ENCODE measurements around the gene NOXA1. TPM values are rescaled to one million over a fixed set of nuclear protein-coding genes. Genes with fewer than 3 reads are reported as not detected.
"Not testable (repeated sequence)": the region's sequence is repeated elsewhere in the genome, so short reads cannot be mapped to it uniquely, and the experiment has no call there.

The NOXA1 gene
- total RNA-seq, 1 donor from 2014 or later: 0.50 TPM

- Histone ChIP-seq H2AFZ (ENCODE audit: low read depth, low read length) (no peak overlapping the region), H4K20me1 (ENCODE audit: insufficient read depth, low read length) (peaks cover 21% of the 10 kb centered on the region), H3K4me1 (ENCODE audit: insufficient read depth, low read length) (peaks cover 32% of the 10 kb centered on the region), H3K36me3 (ENCODE audit: insufficient read depth, low read length) (no peaks in the 10 kb centered on the region), H3K9ac (ENCODE audit: low read length) (no peak overlapping the region), H3K79me2 (ENCODE audit: insufficient read depth, low read length) (no peaks in the 10 kb centered on the region), H3K4me2 (ENCODE audit: low read length) (no peak overlapping the region), H3K27me3 (ENCODE audit: insufficient read depth, low read length) (no peaks in the 10 kb centered on the region), H3K27ac (ENCODE audit: low read depth, low read length) (no peak overlapping the region), H3K4me3 (ENCODE audit: insufficient read depth, low read depth, low read length) (no peak overlapping the region), H3K9me3 (ENCODE audit: insufficient read depth, low read depth, low read length) (no peaks in the 10 kb centered on the region)
- FAIRE-seq: no peak
- H3K4me1 Mint-ChIP-seq (ENCODE audit: low read depth, unreplicated experiment): peaks cover 8% of the 10 kb centered on the region
- H3K4me3 Mint-ChIP-seq (ENCODE audit: unreplicated experiment): no peak overlapping the region
- H3K36me3 Mint-ChIP-seq (ENCODE audit: low read depth, unreplicated experiment): no peaks in the 10 kb centered on the region
- no peak for TF ChIP-seq EZH2 (IDR thresholded peaks at IDR 0.05; ENCODE audit: insufficient read depth, low read length)
- TF ChIP-seq CTCF (IDR thresholded peaks at IDR 0.05; ENCODE audit: insufficient read depth, low read depth, low read length): no peak
- no peaks in the 10 kb centered on the region for H3K27me3 Mint-ChIP-seq (ENCODE audit: low read depth, unreplicated experiment)
- no peak overlapping the region for H3K27ac Mint-ChIP-seq (ENCODE audit: unreplicated experiment)
- H3K9me3 Mint-ChIP-seq (ENCODE audit: unreplicated experiment): no peaks in the 10 kb centered on the region
- DNase-seq (ENCODE audit: low read depth): no peak
Observed at GRCh38 chr9:137408651-137409405, 14.4 kb upstream of the NOXA1 start.

GRCh38 chr9:137409515-137409914 is 13.7 kb upstream of the NOXA1 start:
- Mint-ChIP-seq H3K9me3 (ENCODE audit: unreplicated experiment) (no peaks in the 10 kb centered on the region), H3K27ac (ENCODE audit: unreplicated experiment) (peak overlapping the region; percentile 34)
- H3K4me1 ChIP-seq (ENCODE audit: insufficient read depth, low read length): peaks cover 32% of the 10 kb centered on the region

GRCh38 chr9:137410236-137410890 is 12.8 kb upstream of the NOXA1 start:
- H3K79me2 ChIP-seq (ENCODE audit: insufficient read depth, low read length); H3K4me3 Mint-ChIP-seq (ENCODE audit: unreplicated experiment); H3K27ac ChIP-seq (ENCODE audit: low read depth, low read length); H3K27me3 ChIP-seq (ENCODE audit: insufficient read depth, low read length); H3K27ac Mint-ChIP-seq (ENCODE audit: unreplicated experiment); H3K27me3 Mint-ChIP-seq (ENCODE audit: low read depth, unreplicated experiment); H3K9me3 ChIP-seq (ENCODE audit: insufficient read depth, low read depth, low read length); FAIRE-seq; H3K4me3 ChIP-seq (ENCODE audit: insufficient read depth, low read depth, low read length); H3K36me3 Mint-ChIP-seq (ENCODE audit: low read depth, unreplicated experiment); H3K9ac ChIP-seq (ENCODE audit: low read length); H2AFZ ChIP-seq (ENCODE audit: low read depth, low read length); H3K9me3 Mint-ChIP-seq (ENCODE audit: unreplicated experiment); H3K36me3 ChIP-seq (ENCODE audit: insufficient read depth, low read length); DNase-seq (ENCODE audit: low read depth): not testable (repeated sequence)
- Histone ChIP-seq H4K20me1 (ENCODE audit: insufficient read depth, low read length) (peaks cover 20% of the 10 kb centered on the region), H3K4me1 (ENCODE audit: insufficient read depth, low read length) (peaks cover 32% of the 10 kb centered on the region), H3K4me2 (ENCODE audit: low read length) (peak overlapping the region; percentile 76)
- H3K4me1 Mint-ChIP-seq (ENCODE audit: low read depth, unreplicated experiment): peaks cover 12% of the 10 kb centered on the region

More at GRCh38 chr9:137409515-137409914, 13.7 kb upstream of the NOXA1 start:
- H3K4me3 ChIP-seq (ENCODE audit: insufficient read depth, low read depth, low read length): no peak overlapping the region
- no peaks in the 10 kb centered on the region for H3K27me3 ChIP-seq (ENCODE audit: insufficient read depth, low read length)
- Mint-ChIP-seq H3K27me3 (ENCODE audit: low read depth, unreplicated experiment) (no peaks in the 10 kb centered on the region), H3K4me3 (ENCODE audit: unreplicated experiment) (no peak overlapping the region), H3K4me1 (ENCODE audit: low read depth, unreplicated experiment) (peaks cover 12% of the 10 kb centered on the region), H3K36me3 (ENCODE audit: low read depth, unreplicated experiment) (no peaks in the 10 kb centered on the region)
- H3K9me3 ChIP-seq (ENCODE audit: insufficient read depth, low read depth, low read length): no peaks in the 10 kb centered on the region
- no peaks in the 10 kb centered on the region for H3K36me3 ChIP-seq (ENCODE audit: insufficient read depth, low read length)
- DNase-seq (ENCODE audit: low read depth) (no peak), FAIRE-seq (no peak)
- TF ChIP-seq CTCF (IDR thresholded peaks at IDR 0.05; ENCODE audit: insufficient read depth, low read depth, low read length) (no peak), EZH2 (IDR thresholded peaks at IDR 0.05; ENCODE audit: insufficient read depth, low read length) (no peak)
- peaks cover 24% of the 10 kb centered on the region for H4K20me1 ChIP-seq (ENCODE audit: insufficient read depth, low read length)
- no peak overlapping the region for H3K9ac ChIP-seq (ENCODE audit: low read length)
- H2AFZ ChIP-seq (ENCODE audit: low read depth, low read length): no peak overlapping the region
- H3K4me2 ChIP-seq (ENCODE audit: low read length): no peak overlapping the region
- H3K27ac ChIP-seq (ENCODE audit: low read depth, low read length): no peak overlapping the region
- no peaks in the 10 kb centered on the region for H3K79me2 ChIP-seq (ENCODE audit: insufficient read depth, low read length)
